ENCODE results near the gene CBLB.

Gene CBLB

GRCh38 chr3:105869861-105870755 is 1.3 kb upstream of the CBLB start:
- DNase-seq (ENCODE audit: low read depth): no peak

GRCh38 chr3:105869531-105869833 is 670 bp upstream of the CBLB start:
- DNase-seq (ENCODE audit: low read depth): no peak

- DNase-seq (ENCODE audit: low read depth): no peak
These were observed 426 bp downstream of the CBLB start for GRCh38 chr3:105868431-105868741.

- DNase-seq (ENCODE audit: low read depth): no peak
These were observed 941 bp downstream of the CBLB start for GRCh38 chr3:105867712-105868430.

GRCh38 chr3:105866656-105867653 is 1.9 kb downstream of the CBLB start:
- no peak for DNase-seq (ENCODE audit: low read depth)

- DNase-seq (ENCODE audit: low read depth): no peak
These were observed 2.9 kb downstream of the CBLB start for GRCh38 chr3:105865867-105866350.

GRCh38 chr3:105865016-105865623 is 3.7 kb downstream of the CBLB start:
- no peak for DNase-seq (ENCODE audit: low read depth)

- DNase-seq (ENCODE audit: low read depth): no peak
These were observed 4.6 kb downstream of the CBLB start for GRCh38 chr3:105864212-105864611.

- DNase-seq (ENCODE audit: low read depth): no peak
These were observed 5.2 kb downstream of the CBLB start for GRCh38 chr3:105863608-105864007.

GRCh38 chr3:105862217-105862616 is 6.6 kb downstream of the CBLB start:
- no peak for DNase-seq (ENCODE audit: low read depth)

GRCh38 chr3:105860641-105861040 is 8.2 kb downstream of the CBLB start:
- no peak for DNase-seq (ENCODE audit: low read depth)

GRCh38 chr3:105858017-105858416 is 10.8 kb downstream of the CBLB start:
- no peak for DNase-seq (ENCODE audit: low read depth)

GRCh38 chr3:105857601-105858000 is 11.2 kb downstream of the CBLB start:
- DNase-seq (ENCODE audit: low read depth): no peak

- no peak for DNase-seq (ENCODE audit: low read depth)
These were observed 12.2 kb downstream of the CBLB start for GRCh38 chr3:105856605-105857004.

- no peak for DNase-seq (ENCODE audit: low read depth)
These were observed 14.9 kb downstream of the CBLB start for GRCh38 chr3:105853801-105854432.

- no peak for DNase-seq (ENCODE audit: low read depth)
These were observed 17.2 kb downstream of the CBLB start for GRCh38 chr3:105851582-105851981.

- no peak for DNase-seq (ENCODE audit: low read depth)
These were observed 17.6 kb downstream of the CBLB start for GRCh38 chr3:105851176-105851575.

GRCh38 chr3:105850593-105850992 is 18.2 kb downstream of the CBLB start:
- no peak for DNase-seq (ENCODE audit: low read depth)

GRCh38 chr3:105848821-105849220 is 20.0 kb downstream of the CBLB start:
- DNase-seq (ENCODE audit: low read depth): no peak

- no peak for DNase-seq (ENCODE audit: low read depth)
These were observed 20.9 kb downstream of the CBLB start for GRCh38 chr3:105847865-105848264.

GRCh38 chr3:105847452-105847851 is 21.4 kb downstream of the CBLB start:
- DNase-seq (ENCODE audit: low read depth): no peak

All from activated gamma-delta T cell treated with anti-CD3 and anti-CD28 coated beads, Interleukin-2, amount 50 U/mL, for 16 hours (primary cell).